HTERT RPE-1 (cell line): ENCODE results near the gene GGTLC2.

Experiments used
- in situ Hi-C: fragments of 300-500 bp; cut with MboI; formaldehyde crosslinking; loops from 4 replicates; pipeline ENCODE4 v1.14.3; 2020; ENCODE audit warnings: low sequenced_read_pairs

GGTLC2 gene

GRCh38 chr22:22689621-22690345 lies 45.4 kb downstream of the GGTLC2 start:
- in situ Hi-C loops, result no loop called here

GRCh38 chr22:22691055-22691454 lies 46.6 kb downstream of the GGTLC2 start:
- in situ Hi-C loops, result no loop called here

GRCh38 chr22:22691716-22692701 lies 47.6 kb downstream of the GGTLC2 start:
- in situ Hi-C loops, result no loop called here

- in situ Hi-C loops, result no loop called here
These were observed 48.5 kb downstream of the GGTLC2 start for GRCh38 chr22:22692707-22693530.

- in situ Hi-C loops, result no loop called here
These were observed 49.1 kb downstream of the GGTLC2 start for GRCh38 chr22:22693531-22693884.

- in situ Hi-C loops, result no loop called here
These were observed 49.7 kb downstream of the GGTLC2 start for GRCh38 chr22:22694106-22694505.

GRCh38 chr22:22696104-22696503 lies 51.7 kb downstream of the GGTLC2 start:
- in situ Hi-C loops, result no loop called here
